Measurements from ENCODE around the gene NKD1.

- TF ChIP-seq FOXK2 (IDR thresholded peaks at IDR 0.05) (no peak), BHLHE40 (IDR thresholded peaks at IDR 0.05; ENCODE audit: borderline replicate concordance) (no peak)
These were observed 147.9 kb downstream of the NKD1 start for GRCh38 chr16:50696126-50696525.
